GM18873 (cell line): ENCODE data around the gene LIMS2.

Experiments used
- ATAC-seq: cut with Tn5 transposase; IDR thresholded peaks from one replicate; pipeline ENCODE4 v1.9.1; 2021; ENCODE audit warnings: mild to moderate bottlenecking, moderate library complexity, moderate number of reproducible peaks; ENCODE audit not compliant: unreplicated experiment, low FRiP score

LIMS2 gene

DNA sequence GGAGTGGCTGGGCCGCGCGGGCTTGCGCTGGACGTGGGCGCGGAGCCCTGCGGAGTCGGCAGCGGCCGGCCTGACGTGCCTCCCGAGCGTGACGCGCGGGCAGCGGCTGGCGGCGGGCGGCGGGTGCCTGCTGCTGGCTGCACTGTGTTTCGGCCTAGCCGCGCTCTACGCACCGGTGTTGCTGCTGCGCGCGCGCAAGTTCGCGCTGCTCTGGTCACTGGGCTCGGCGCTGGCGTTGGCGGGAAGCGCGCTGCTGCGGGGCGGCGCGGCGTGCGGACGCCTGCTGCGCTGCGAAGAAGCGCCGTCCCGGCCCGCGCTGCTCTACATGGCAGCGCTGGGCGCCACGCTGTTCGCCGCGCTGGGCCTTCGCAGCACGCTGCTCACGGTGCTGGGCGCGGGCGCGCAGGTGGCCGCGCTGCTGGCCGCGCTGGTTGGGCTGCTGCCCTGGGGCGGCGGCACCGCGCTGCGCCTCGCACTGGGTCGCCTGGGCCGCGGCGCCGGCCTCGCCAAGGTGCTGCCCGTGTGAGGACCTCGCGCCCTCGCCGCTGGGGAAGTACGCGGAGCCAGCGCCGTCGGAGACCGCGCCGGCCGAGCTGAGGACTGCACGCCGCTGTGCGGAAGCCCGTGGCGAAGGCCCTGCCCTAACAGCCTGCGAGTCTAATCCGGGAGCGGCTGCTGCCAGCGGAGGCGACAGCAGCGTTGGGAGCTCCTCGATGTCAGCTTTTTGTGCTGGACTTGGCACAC lies 26.5 kb upstream of the LIMS2 start:
- peak; percentile 27 for ATAC-seq

- ATAC-seq, result peak; percentile 57
Measured at GRCh38 chr2:127701193-127701650, 25.9 kb upstream of the LIMS2 start, which contains the start of gene SFT2D3. Gene SFT2D3, plus strand, starts transcription at chr2:127701497. Its CDS starts 32 bp downstream, at chr2:127701529.

- peak; percentile 70 for ATAC-seq
Measured at GRCh38 chr2:127700527-127701192, 25.3 kb upstream of the LIMS2 start.

GRCh38 chr2:127698553-127699355 lies 23.4 kb upstream of the LIMS2 start:
- ATAC-seq, result no peak

DNA sequence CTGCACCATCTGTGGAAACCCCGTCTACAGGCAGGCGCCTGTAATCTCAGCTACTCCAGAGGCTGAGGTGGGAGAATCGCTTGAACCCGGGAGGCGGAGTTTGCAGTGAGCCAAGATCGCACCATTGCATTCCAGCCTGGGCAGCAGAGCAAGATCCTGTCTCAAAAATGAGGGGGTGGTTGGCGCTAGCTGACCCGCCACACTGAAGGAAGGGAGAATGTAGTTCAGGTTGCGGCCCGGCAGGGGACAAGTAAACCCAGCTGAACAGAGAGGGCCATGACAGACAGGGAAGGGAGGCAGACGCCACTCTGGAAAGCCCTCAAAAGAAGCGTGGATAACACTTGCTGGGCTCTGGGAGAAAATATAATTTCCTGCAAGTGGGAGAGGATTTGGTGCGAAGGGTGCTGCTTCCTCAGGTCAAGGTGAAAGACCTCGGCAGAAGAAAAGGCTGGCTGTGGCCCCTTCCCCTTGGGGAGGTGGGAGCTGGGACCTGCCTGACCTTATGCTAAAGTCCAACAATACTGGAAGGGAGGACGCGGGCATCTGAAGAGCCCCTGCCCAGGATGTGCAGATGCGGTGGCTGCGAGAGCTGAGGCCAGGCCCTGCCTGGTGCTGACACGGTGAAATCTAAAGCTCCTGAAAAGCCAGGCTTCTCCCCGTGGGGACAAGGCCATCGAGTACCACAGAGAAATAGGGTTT lies 22.3 kb upstream of the LIMS2 start:
- ATAC-seq, result no peak

DNA sequence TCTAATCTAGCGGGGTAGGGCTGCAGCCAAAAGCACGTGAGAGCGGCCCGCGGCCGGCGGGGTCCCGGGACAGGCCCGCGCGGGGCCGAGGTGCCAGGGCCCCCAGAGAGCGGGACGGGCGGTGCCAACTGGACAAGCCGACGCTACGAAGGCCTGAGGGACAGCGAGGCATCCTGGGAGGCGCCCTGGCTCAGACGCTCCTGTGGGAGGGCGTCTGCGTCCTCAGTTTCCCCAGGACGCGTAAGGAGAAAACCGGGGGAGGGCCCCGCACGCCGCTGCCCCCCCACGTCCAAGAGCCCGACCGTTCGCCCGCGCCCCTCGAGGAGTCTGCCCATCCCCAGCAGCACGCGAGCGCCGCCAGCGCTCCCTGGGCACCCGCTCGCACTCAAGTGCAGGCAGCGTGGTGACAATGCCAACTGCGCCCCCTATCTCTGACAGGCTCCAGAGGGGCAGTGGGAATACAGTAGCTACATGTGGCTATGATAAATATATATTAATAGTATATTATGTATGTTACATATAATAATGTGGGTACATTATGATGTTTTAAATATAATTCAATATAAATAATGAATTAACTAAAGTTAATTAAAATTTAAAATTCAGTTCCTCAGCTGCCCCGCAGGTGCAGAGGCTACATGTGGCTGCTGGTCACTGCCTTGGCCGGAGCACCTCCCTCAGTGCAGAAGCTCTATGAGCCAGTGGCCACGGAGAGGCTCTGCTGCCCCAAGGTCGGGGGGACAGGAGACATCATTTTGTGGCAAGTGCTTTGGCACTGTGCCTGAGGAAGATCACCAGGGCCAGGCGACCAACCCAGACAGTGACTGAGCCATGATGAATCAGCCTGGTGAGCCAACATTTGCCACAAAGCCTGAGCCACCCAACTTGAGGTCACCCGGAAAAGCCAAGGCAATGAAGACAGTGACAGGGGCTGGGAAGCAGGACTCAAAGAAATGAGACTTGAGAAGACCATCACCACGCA lies 20.5 kb upstream of the LIMS2 start:
- ATAC-seq, result no peak

DNA sequence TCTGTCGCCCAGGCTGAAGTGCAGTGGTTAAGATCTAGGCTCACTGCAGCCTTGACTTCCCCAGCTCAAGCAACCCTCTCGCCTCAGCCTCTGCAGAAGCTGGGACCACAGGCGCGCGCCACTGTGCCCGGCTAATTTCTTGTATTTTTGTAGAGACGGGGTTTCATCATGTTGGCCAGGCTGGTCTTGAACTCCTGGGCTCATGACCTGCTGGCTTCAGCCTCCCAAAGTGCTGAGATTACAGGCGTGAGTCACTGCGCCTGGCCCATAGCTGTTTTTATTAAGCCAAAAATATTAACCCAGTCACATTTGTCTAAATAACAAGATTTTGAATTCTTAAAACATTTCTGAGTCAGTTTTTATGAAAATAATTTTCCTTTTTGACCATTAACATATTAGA lies 19.7 kb upstream of the LIMS2 start:
- ATAC-seq, result no peak

- no peak for ATAC-seq
Measured at GRCh38 chr2:127690696-127691095, 15.4 kb upstream of the LIMS2 start.

- ATAC-seq, result no peak
Measured at GRCh38 chr2:127688405-127688804, 13.1 kb upstream of the LIMS2 start.

GRCh38 chr2:127685410-127686080 lies 10.2 kb upstream of the LIMS2 start:
- ATAC-seq, result no peak

GRCh38 chr2:127683757-127684156 lies 8.4 kb upstream of the LIMS2 start:
- ATAC-seq, result no peak

- ATAC-seq, result no peak
Measured at GRCh38 chr2:127683056-127683455, 7.7 kb upstream of the LIMS2 start.

DNA sequence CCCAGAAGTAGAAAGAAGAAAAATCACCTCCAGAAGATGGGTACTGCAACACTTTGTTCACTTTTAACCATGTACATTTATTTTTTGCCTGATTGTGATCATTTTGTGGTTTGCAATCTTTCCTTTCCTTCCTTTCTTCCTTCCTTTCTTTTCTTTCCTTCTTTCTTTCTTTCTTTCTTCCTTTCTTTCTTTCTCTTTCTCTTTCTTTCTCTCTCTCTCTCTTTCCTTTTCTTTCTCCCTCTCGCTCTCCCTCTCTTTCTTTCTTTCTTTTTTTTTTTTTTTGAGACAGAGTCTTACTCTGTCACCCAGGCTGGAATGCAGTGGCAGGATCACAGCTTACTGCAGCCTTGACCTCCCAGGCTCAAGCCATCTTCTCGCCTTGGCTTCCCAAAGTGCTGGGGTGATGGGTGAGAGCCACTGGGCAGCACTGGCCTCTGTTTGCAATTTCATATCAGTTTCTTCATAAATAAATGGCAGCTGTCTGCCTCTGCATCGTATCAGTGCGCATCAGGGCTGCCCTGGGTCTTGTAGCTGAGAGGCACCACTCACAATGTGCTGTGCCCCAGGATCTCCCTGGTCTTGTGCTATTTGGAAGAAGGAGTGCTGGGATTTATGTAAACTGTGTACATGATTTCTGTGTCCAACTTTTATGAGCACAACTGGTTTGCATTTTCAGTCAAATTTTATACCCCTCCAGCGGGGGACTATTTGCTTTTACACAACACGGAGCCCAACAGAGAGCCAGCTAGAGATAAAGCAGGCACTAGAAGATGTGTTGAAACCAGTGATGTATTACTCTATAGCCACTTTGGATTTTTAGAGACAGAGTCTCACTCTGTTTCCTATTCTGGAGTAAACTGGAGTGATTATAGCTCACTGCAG lies 6.9 kb upstream of the LIMS2 start:
- no peak for ATAC-seq

DNA sequence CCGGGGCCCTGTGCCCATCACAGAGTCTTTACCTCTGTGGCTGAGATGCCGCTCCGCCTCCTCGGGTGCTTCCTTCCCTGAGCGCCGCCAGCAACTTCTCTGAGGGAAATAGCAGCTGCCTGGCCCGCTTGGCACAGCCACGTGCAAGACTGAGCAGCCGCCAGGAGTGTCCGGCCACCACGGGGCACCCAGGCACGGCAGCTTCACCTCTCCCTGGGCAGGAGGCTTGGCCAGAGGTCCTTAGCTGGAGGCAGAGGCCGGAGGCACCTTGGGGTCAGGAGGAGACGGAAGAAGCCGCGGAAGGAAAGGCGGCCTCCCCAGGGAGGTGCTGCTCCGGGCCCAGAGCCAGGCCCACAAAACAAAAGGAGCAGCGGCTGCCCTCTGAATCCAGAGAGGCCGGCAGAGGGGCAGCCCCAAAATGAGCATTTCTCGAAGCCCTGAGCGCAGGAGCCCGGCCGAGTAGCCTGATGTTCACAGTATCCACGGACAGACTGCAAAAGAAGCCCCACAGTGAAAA lies 6.0 kb upstream of the LIMS2 start:
- ATAC-seq, result no peak

- ATAC-seq, result no peak
Measured at GRCh38 chr2:127680706-127681287, 5.5 kb upstream of the LIMS2 start.

GRCh38 chr2:127679680-127680361 lies 4.5 kb upstream of the LIMS2 start:
- ATAC-seq, result no peak

- no peak for ATAC-seq
Measured at GRCh38 chr2:127678991-127679390, 3.7 kb upstream of the LIMS2 start.
